Measurements from ENCODE around the gene GOLGB1.

The GOLGB1 gene

DNA sequence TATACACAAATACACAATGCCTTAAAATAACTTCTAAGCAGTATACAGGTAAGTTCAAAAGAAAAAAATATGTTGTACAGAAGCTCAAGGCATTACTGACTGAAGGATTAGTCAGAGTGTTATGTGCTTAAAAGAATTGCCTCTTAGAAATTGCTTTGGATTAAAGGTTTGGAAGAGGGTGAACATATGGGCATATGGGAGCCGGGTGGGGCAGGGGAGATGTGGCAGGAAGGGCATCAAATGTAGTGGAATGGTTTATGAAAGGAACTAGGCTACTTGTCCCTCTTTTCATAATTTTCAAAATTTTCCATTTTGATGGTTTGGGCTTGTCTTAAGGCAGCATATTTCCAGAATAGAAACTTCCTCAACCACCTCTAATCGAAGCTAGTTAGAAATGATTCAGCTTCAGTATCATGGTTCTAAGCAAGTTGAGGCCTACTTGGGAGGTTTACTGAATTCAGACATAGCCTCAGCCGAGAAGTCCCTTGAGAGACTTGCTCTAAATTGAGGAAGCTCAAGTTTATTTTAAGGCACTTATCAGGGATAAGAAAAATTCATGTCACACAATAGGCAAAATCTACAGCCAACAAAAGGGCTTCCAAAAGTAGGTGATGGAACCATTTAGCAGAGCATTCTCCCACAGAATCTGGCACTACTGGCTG is 10.1 kb upstream of the GOLGB1 start:
- no peak for DNase-seq (ENCODE audit: insufficient read length, low spot score)
- no peak for FAIRE-seq

DNA sequence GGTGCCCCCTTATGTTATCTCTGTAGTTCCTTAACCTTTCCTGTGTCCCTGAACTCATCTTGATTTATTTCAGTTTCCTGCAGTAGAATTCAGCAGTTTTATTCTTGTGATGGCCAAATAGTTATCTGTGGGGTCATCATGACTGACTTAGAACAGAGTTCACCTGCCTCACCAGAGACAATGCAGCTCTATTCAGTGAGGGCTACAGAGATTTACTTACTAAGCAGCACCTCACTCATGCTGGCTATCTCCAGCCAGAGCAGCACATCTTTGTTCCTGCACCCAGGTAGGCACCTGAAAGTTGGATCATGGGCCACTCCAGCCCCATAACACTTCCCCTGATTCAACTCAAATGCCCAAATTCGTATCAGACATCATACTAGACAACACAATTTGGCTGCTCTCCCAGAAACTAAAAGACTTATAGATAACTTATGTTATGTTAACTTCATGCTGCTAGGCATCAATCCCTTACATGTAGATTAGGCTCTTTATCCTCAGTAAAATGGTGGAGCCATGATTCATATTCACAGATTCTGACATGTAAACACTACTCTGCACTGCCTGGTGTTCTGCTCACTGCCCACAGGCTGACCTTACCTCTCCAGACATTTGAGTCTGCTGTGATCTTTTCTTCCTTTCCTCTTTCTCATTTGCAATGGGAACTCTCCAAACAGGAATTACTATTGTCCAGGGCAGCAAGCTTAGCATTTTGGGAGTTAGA is 9.3 kb upstream of the GOLGB1 start:
- TF ChIP-seq TAF1 (IDR thresholded peaks at IDR 0.05; ENCODE audit: low read depth, low read length), result no peak
- no peak for TF ChIP-seq POLR2AphosphoS5 (IDR thresholded peaks at IDR 0.05; ENCODE audit: low read depth, low read length)
- TF ChIP-seq SPI1 (IDR thresholded peaks at IDR 0.05; ENCODE audit: low read depth, low read length), result no peak
- TF ChIP-seq PAX5 (IDR thresholded peaks at IDR 0.05; ENCODE audit: insufficient read depth, low read length, severe bottlenecking), result no peak
- no peak for TF ChIP-seq POLR2A (IDR thresholded peaks at IDR 0.05; ENCODE audit: low read depth, low read length)
- no peak for TF ChIP-seq POU2F2 (IDR thresholded peaks at IDR 0.05; ENCODE audit: low read depth, low read length)
- no peak for DNase-seq (ENCODE audit: insufficient read length, low spot score)

More for the DNA sequence above, 10.1 kb upstream of the GOLGB1 start:
- TF ChIP-seq POLR2AphosphoS5 (IDR thresholded peaks at IDR 0.05; ENCODE audit: low read depth, low read length), result no peak
- TF ChIP-seq PAX5 (IDR thresholded peaks at IDR 0.05; ENCODE audit: insufficient read depth, low read length, severe bottlenecking), result no peak
- no peak for TF ChIP-seq POLR2A (IDR thresholded peaks at IDR 0.05; ENCODE audit: low read depth, low read length)
- TF ChIP-seq SPI1 (IDR thresholded peaks at IDR 0.05; ENCODE audit: low read depth, low read length), result no peak
- TF ChIP-seq POU2F2 (IDR thresholded peaks at IDR 0.05; ENCODE audit: low read depth, low read length), result no peak
- no peak for TF ChIP-seq TAF1 (IDR thresholded peaks at IDR 0.05; ENCODE audit: low read depth, low read length)

DNA sequence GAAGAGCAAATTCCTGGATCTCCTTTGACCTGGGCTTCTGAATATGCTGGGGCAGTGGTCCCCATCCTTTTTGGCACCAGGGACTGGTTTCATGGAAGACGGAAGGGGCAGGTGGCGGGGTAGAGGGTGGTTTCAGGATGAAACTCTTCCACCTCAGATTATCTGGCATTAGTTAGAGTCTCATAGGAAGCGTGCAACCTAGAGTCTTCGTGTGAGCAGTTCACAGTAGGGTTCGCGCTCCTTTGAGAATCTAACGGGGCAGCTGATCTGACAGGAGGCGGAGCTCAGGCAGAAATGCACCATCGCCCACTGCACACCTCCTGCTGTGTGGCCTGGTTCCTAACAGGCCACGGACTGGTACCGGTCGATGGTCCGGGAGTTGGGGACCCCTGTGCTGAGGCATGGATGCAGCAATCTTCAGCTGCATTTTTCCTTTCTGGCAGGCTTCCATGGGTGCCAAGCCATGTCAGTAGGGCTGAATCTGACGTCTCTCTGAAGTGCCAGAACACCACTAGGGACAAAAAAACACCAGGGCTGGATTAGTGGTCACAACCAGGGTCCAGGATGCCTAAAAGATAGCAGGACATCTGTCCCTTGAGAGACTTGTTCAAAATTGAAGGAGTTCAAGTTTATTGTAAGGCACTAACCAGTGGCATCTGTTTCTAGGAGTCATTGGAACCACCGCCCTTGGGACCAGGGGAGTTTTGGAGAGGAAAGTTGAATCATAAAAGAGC is 8.4 kb upstream of the GOLGB1 start:
- TF ChIP-seq POLR2A (IDR thresholded peaks at IDR 0.05; ENCODE audit: low read depth, low read length) (no peak), PAX5 (IDR thresholded peaks at IDR 0.05; ENCODE audit: insufficient read depth, low read length, severe bottlenecking) (no peak), POU2F2 (IDR thresholded peaks at IDR 0.05; ENCODE audit: low read depth, low read length) (no peak), SPI1 (IDR thresholded peaks at IDR 0.05; ENCODE audit: low read depth, low read length) (no peak), POLR2AphosphoS5 (IDR thresholded peaks at IDR 0.05; ENCODE audit: low read depth, low read length) (no peak), TAF1 (IDR thresholded peaks at IDR 0.05; ENCODE audit: low read depth, low read length) (no peak)
- no peak for DNase-seq (ENCODE audit: insufficient read length, low spot score)
- no peak for FAIRE-seq

More for the DNA sequence above, 9.3 kb upstream of the GOLGB1 start:
- FAIRE-seq, result no peak

DNA sequence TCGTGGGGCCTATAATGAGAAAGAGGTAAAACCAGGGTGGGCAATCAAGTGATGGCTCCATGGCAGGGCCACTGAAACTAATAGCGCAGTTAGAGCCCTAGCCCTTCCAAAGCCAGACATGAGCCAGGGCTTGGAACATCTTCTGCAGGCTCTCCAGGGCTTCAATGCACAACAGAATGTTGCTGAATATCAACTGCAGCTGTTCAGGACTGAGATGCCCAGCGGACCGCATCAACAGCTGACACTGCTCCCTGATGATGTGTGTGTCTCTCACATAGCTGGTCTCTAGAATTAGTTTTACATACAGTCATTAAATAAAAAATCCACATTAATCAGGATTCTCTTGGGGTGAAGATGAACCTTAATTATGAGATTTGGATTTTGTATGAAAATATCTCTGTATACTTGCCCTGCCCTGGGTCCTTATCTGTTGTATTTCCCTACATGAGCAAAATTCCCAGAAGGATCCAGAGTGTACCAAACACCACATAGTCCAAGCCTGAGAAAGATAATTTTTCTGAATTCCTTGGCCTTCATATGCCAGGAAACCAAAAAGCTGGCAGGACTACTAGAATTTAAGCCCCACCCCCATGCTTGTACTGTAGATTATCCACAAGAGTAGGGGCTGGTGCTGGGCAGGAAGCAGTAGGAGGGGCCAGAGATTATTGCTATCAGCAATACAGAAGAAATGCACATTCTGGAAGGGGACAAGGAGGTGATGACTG is 7.7 kb upstream of the GOLGB1 start:
- TF ChIP-seq TAF1 (IDR thresholded peaks at IDR 0.05; ENCODE audit: low read depth, low read length) (no peak), PAX5 (IDR thresholded peaks at IDR 0.05; ENCODE audit: insufficient read depth, low read length, severe bottlenecking) (peak; percentile 97)
- no peak for FAIRE-seq
- no peak for DNase-seq (ENCODE audit: insufficient read length, low spot score)

DNA sequence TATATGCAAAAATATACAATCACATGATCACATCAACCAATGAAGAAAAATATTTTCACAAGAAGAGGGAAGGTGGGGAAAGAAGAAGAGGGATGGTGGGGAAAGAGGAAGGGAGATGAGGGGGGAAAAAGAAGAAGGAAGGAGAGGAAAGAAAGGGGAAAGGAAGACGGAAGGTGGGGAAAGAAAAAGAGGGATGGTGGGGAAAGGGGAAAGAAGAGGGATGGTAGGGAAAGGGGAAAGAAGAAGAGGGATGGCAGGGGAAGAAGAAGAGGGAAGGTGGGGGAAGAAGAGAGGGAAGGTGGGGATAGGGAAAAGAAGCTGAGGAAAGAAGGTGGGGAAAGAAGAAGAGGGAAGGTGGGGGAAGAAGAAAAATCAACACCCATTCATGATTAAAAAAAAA is 3.2 kb upstream of the GOLGB1 start:
- TF ChIP-seq POLR2A (IDR thresholded peaks at IDR 0.05; ENCODE audit: low read depth, low read length), result no peak
- TF ChIP-seq SPI1 (IDR thresholded peaks at IDR 0.05; ENCODE audit: low read depth, low read length), result no peak
- TF ChIP-seq POU2F2 (IDR thresholded peaks at IDR 0.05; ENCODE audit: low read depth, low read length), result no peak
- TF ChIP-seq PAX5 (IDR thresholded peaks at IDR 0.05; ENCODE audit: insufficient read depth, low read length, severe bottlenecking), result no peak
- TF ChIP-seq TAF1 (IDR thresholded peaks at IDR 0.05; ENCODE audit: low read depth, low read length), result no peak
- TF ChIP-seq POLR2AphosphoS5 (IDR thresholded peaks at IDR 0.05; ENCODE audit: low read depth, low read length), result no peak
- FAIRE-seq (no peak), DNase-seq (ENCODE audit: insufficient read length, low spot score) (no peak)

DNA sequence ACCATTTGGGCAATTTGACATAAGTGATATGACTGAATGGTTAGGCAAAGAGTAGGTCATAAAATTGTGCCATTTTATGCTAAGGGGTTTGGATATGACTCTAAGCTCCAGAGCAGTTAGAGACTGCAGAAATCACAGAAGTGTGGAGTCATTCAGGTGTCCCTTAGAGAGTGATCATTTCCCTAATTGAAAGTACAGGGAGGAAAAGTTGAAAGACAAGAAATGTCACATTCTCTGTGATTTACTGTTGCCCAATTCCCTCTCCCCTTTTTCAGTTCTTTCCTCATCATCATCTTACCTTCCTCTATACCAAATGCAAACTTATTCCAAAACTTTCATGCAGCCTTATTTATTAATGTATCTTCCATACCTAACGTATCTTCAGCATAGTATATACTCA is 2.7 kb upstream of the GOLGB1 start:
- FAIRE-seq, result no peak
- TF ChIP-seq TAF1 (IDR thresholded peaks at IDR 0.05; ENCODE audit: low read depth, low read length), result no peak
- no peak for TF ChIP-seq POLR2A (IDR thresholded peaks at IDR 0.05; ENCODE audit: low read depth, low read length)
- TF ChIP-seq POU2F2 (IDR thresholded peaks at IDR 0.05; ENCODE audit: low read depth, low read length), result no peak
- no peak for TF ChIP-seq SPI1 (IDR thresholded peaks at IDR 0.05; ENCODE audit: low read depth, low read length)
- TF ChIP-seq PAX5 (IDR thresholded peaks at IDR 0.05; ENCODE audit: insufficient read depth, low read length, severe bottlenecking), result no peak
- no peak for TF ChIP-seq POLR2AphosphoS5 (IDR thresholded peaks at IDR 0.05; ENCODE audit: low read depth, low read length)
- no peak for DNase-seq (ENCODE audit: insufficient read length, low spot score)

DNA sequence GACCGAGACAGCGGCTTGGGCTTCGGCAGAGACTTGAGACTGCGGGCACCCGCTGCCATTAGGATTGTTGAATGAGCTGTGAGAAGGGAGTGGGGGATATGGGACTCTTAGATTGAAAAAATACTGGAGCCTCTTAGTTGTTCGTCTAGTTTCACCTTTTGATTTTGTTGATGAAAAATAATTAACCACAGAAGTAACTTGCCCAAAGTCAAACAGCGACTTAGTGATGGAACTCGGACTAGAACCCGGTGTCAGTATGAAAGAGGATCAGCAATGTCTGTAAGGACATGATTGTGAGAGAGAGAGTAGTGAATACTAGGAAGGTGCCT is 510 bp upstream of the GOLGB1 start:
- DNase-seq (ENCODE audit: insufficient read length, low spot score) (no peak), FAIRE-seq (no peak)
- TF ChIP-seq POU2F2 (IDR thresholded peaks at IDR 0.05; ENCODE audit: low read depth, low read length) (no peak), PAX5 (IDR thresholded peaks at IDR 0.05; ENCODE audit: insufficient read depth, low read length, severe bottlenecking) (no peak), TAF1 (IDR thresholded peaks at IDR 0.05; ENCODE audit: low read depth, low read length) (no peak), SPI1 (IDR thresholded peaks at IDR 0.05; ENCODE audit: low read depth, low read length) (no peak), POLR2A (IDR thresholded peaks at IDR 0.05; ENCODE audit: low read depth, low read length) (no peak), POLR2AphosphoS5 (IDR thresholded peaks at IDR 0.05; ENCODE audit: low read depth, low read length) (no peak)

DNA sequence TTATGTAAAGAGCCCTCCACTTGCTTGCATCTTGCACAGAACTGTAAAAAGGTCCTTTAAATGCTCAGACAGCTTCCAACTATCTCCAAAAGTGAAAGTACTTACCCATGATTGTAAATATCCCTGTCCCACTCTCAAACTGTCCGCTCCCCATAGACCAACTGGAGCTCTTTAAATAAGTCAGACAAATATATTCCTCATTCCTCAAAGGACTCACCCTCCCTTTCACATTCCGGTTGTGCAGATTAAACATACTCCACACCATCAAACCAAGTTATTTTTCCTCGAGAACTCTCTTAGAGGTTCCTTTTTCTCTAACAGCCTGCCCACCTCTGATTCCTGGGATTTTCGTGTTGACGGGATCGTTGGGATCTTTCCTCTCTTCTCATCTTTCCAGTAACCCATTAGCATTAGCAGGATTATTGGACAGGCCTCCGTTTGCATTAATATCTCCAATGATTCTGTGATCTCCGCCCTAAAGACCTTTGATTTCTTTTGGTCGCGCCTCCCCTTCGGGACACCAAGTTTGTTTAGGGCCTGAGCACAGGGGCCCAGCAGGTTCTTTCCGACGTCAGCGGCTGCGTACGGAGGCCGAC is 763 bp downstream of the GOLGB1 start:
- FAIRE-seq (peak; percentile 63), DNase-seq (ENCODE audit: insufficient read length, low spot score) (no peak)
- no peak for TF ChIP-seq PAX5 (IDR thresholded peaks at IDR 0.05; ENCODE audit: insufficient read depth, low read length, severe bottlenecking)
- no peak for TF ChIP-seq POLR2AphosphoS5 (IDR thresholded peaks at IDR 0.05; ENCODE audit: low read depth, low read length)
- TF ChIP-seq TAF1 (IDR thresholded peaks at IDR 0.05; ENCODE audit: low read depth, low read length), result no peak
- no peak for TF ChIP-seq POU2F2 (IDR thresholded peaks at IDR 0.05; ENCODE audit: low read depth, low read length)
- no peak for TF ChIP-seq SPI1 (IDR thresholded peaks at IDR 0.05; ENCODE audit: low read depth, low read length)
- no peak for TF ChIP-seq POLR2A (IDR thresholded peaks at IDR 0.05; ENCODE audit: low read depth, low read length)
